ENCODE measurements around the gene ADGRG1.

The ADGRG1 gene

GRCh38 chr16:57620335-57621231, 7.8 kb upstream of the ADGRG1 start:
- no peak for DNase-seq (ENCODE audit: low read depth in 2 of 2)

GRCh38 chr16:57621521-57622271, 6.7 kb upstream of the ADGRG1 start:
- no peak for DNase-seq (ENCODE audit: low read depth in 2 of 2)

- DNase-seq (ENCODE audit: low read depth in 2 of 2) = no peak
Observed at GRCh38 chr16:57622361-57623250, 5.8 kb upstream of the ADGRG1 start.

DNA sequence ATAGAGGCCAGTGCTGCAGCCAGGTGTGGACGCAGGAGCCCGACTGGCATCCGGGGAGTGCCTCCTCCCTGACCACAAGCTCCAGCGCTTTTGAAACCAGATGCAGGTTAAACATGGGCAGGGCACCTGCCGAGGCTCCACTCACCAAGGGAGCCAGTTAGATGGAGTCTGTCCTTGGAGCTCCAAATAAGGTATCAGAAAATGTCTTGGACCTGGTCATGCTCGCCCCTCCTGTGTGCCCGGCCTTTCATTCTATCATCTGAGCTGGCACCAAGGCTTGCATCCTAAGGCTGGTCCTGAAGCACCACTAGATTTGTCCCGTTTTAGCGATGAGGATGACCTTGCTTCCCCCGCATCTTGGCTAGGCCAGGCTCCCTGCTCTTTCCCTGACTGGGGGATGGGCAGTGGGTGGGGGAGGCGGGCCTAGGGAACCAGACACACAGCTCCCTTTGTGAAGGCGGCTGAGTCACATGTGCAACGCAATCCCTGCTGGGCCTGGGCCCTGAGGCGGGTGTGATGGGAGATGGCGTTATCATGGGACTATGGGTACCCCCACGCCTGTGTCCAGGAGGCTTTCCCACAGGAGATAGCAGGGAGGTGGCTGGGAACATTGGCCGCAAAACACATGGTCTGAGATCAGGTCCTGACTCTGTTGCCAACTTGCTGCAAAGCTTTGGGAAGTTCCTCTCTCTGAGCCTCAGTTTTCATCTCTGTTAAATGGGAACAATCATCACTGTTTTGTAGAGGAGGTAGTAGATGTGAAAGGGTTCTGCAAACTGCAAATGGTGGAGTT, 5.0 kb upstream of the ADGRG1 start:
- DNase-seq (ENCODE audit: low read depth in 2 of 2) = no peak

DNA sequence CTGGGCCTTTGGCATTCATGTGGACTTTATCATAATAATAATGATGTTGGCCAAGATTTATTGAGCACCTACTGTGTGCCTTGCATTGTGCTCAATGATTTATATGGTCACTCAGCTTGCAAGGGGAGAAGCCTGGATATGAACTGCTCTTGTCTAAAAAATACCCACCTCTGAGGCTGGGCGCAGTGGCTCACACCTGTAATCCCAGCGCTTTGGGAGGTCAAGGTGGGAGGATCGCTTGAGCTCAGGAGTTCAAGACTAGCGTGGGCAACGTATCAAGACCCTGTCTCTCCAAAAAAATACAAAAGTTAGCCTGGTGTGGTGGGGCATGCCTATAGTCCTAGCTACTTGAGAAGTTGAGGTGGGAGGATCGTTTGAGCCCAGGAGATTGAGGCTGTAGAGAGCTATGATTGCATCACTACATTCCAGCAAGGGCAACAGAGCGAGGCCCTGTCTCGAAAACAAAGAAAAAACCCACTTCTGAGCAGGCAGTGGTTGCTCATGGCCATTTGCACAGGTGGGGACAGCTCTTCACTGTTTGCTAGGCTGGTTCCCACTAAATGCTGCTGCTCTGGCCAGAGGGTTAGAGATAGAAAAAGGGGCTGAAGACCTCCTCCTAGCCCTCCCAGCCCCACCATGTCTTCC, 4.3 kb upstream of the ADGRG1 start:
- no peak for DNase-seq (ENCODE audit: low read depth in 2 of 2)

DNA sequence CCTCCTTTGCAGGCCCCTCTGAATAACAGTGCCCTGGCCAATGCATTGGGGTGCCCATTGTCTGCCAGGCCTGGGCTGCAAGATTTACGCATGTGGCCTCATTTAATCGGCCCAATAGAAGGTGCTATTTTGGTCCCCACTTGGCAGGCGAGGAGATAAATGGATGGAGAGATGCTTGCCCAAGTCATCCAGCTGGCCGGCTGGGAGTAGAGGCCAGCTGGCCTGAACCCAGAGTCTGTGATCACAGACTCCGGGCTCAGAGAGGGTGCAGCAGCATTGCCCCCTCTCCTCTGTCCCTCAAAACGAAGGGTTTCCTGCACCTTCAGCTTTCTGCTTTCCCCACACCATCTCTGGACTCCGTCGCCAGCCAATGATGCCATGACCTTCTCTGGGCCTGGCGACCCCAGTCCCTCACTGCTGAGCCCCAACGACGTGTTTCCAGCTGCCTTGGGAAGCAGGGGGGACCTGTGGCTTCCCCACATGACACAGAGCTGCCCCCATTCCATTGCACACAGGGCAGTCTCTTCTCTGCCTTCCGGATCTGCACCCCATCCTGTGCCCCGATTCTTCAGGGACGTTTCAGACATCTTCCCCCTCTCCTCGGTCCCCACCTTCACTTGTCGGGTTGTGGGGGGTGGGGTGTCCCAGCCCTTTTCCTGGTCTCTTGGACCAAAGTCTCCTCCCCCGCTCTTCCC, 3.5 kb upstream of the ADGRG1 start:
- DNase-seq (ENCODE audit: low read depth in 2 of 2) = no peak

DNA sequence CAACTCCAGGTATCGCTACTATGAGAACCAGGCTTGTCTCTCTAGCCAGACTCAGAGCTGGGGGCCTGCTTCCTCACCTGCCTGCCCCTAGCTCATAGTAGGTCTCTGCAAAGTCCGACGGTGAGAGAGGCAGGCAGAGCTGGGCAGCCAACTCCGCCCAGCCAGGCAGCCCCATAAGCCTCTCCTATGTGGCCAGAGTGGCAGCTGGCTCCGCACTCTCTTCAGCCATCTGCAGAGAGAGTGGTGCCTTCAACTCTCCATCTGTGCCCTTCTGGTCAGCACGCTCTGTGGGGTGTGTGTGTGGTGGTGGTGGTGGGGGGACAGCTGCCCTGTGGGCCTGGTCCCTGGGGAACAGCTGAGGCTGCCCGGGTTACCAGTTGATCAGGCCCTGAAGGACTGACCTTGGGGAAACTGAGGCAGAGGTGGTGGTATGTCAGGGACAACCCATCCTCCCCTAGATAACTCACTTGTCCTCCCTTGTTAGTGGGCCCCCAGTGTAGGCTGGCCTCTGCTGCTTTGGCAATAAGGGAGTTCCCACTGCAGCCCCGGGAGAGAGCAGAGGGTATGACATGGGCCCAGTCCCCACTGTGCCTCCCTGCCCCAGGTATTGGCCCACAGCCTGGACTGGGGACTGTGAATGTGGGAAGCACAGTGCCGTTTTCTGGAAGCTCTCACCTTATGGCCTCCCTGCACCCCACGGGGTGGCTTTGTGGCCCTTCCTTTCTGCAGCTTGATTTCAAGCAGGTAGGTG, 1.8 kb upstream of the ADGRG1 start:
- no peak for DNase-seq (ENCODE audit: low read depth in 2 of 2)

GRCh38 chr16:57627184-57627871, 1.1 kb upstream of the ADGRG1 start:
- no peak for DNase-seq (ENCODE audit: low read depth in 2 of 2)

DNA sequence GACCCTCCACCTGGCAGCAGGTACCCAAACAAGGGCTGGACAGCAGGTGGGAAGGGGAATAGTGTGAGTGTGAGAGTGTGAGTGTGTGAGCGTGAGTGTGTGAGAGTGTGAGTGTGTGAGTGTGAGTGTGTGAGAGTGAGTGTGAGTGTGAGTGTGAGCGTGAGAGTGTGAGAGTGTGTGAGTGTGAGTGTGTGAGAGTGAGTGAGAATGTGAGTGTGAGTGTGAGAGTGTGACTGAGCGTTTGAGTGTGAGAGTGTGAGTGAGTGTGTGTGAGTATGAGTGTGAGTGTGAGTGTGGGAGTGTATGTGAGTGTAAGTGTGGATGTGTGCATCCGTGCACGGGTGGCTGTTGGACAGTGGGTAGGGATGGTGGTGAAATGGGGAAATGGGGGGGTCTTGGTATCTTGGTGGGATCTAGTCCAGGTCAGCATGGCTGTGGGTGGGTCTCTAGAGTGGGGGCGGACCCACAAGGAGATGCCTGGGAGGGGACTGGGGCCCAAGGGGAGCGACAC, 408 bp downstream of the ADGRG1 start:
- no peak for DNase-seq (ENCODE audit: low read depth in 2 of 2)

DNA sequence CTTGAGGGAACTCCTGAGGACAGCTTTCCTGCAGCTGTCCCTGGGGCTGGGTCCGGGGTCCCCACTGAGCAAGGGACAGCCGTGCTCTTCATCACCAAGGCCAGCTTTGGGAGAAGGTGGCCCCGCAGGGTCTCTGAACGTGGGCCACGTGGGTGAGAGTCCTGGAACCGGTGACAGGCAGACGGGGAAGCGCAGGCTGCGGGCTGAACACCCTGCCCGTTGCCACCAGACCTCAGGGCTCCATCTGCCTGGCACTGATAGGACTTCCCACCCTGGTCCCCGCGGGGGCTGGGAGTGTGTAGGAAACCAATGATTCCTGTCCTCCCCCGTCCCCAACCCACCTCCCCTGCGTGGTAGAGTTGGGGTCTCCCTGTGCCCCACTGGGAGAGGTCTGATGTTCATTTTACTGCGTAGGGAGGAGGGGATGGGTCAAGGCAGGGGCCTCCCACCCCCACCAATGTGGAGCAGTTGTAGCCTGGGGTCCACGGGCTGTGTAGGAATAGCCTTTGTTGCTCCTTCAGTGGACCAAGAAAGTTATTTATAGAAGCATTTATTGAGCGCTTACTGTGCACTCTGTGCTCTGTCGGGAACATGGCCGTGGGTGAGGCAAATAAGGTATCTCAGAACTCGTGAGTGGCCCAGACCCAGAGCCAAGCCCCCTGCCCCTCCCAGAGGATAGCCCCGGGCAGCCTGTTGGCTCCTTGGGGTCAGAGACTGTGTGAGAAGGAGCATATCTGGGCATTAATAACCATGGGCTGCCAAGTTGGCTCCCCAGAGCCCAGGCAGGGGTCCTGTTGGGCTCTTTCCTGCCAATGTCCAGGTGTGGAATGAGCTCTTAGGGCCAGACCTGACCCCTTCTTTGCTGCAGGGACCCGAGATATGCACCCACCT, 1.3 kb downstream of the ADGRG1 start:
- no peak for DNase-seq (ENCODE audit: low read depth in 2 of 2)

DNA sequence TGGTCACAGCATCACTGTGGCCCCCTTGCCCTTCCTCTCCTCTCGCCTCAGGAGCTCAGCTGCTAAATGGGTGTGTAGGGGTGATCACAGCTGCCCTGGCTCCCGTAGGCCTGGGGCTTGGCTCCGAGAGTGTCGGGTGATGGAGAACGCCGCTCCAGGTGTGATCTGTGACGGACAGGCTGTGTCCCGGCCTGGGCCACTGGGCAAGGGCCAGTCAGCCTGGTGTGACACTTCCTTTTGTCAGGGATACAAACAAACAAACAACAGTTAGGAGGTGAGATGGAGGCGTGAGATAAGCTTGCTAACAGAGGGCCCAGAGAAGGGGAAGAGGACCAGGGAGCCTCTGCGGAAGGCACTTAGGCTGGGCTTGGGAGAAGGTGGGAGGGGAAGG, 2.0 kb downstream of the ADGRG1 start:
- DNase-seq (ENCODE audit: low read depth in 2 of 2) = no peak

DNA sequence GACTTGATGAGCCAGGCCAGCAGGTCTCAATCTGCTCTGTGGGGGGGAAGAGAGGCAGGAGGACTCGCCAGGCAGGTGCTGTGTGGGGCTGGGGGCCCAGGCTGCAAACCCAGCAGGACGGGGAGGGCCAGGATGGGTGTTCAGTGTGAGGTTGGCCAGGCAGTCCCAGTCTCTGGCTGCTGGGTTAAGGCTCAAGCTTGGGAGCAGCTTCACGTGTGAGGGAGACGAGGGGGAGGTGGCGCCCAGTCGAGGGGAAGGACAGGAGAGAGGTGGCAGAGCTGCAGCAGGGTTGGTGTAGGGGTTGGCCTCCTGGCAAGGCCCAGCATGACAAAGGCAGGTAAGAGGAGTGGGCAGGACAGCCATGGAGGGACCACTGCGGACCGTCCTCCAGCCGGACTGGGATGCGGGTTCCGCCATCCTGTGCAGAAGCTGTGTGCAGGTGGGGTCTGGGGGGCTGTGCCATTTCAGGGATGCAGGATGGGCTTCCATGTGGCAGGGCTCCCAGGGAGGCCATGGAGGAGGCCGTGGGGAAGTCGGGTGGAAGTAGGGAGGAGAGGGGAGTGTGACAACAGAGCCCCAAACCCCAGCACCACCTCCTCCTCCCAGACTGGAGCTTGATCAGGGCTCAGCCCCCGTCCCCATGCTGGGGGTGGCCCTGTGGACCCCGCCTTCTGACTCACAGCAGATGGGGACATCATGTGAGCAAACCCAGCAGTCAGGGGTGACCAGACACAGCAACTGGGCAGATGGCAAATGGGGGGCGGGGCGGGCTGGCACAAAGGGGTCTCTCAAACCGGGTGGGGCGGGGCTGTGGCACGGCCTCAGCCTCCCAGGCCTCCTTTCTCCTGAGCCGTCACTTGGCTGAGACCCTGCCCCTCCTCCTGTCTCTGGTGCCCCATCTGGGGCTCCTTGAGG, 2.8 kb downstream of the ADGRG1 start:
- DNase-seq (ENCODE audit: low read depth in 2 of 2) = no peak

DNA sequence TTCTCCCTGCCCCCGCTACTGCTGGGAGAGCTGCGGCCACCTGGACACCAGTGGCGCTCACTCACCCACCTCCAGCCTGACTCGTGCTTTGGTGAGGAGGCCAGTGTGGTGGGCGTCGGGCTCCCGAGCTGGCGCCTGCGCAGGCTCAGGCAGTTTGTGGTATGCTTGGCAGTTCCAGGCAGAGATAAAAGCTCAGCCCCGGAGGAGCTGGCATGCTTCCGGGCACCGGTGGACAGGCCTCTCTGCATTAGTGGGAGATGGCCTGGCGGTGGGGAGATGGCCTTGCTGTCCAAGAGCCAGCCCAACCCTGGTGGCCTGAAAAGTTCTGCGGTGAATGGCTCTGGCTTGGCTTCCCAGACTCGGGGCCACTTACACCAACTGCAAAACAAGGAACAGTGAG, 4.1 kb downstream of the ADGRG1 start:
- DNase-seq (ENCODE audit: low read depth in 2 of 2) = no peak

- no peak for DNase-seq (ENCODE audit: low read depth in 2 of 2)
Observed at GRCh38 chr16:57633383-57634064, 5.1 kb downstream of the ADGRG1 start.

- DNase-seq (ENCODE audit: low read depth in 2 of 2) = no peak
Observed at GRCh38 chr16:57634171-57634570, 5.7 kb downstream of the ADGRG1 start.

Measured in activated CD4-positive, alpha-beta T cell treated with anti-CD3 and anti-CD28 coated beads for 24 hours (primary cell).